HG03521 (cell line): ENCODE measurements around the gene COG4.
"Not testable (repeated sequence)": the region's sequence is repeated elsewhere in the genome, so short reads cannot be mapped to it uniquely, and the experiment has no call there.

ENCODE experiments used
- ATAC-seq: cut with Tn5 transposase; IDR thresholded peaks from one replicate; pipeline ENCODE4 v1.9.1; 2021; ENCODE audit warnings: mild to moderate bottlenecking, moderate library complexity; ENCODE audit not compliant: unreplicated experiment

The COG4 gene

GRCh38 chr16:70523076-70523742, at the start of gene COG4:
Gene COG4 (minus strand): TSS chr16:70523554. CDS start chr16:70523543, 11 bp downstream.
- peak; percentile 60 for ATAC-seq

GRCh38 chr16:70572926-70573270, 49.5 kb upstream of the COG4 start:
- ATAC-seq = no peak

GRCh38 chr16:70572050-70572925, 48.9 kb upstream of the COG4 start:
- ATAC-seq = no peak

GRCh38 chr16:70571623-70572022, 48.3 kb upstream of the COG4 start:
- no peak for ATAC-seq

GRCh38 chr16:70570967-70571570, 47.7 kb upstream of the COG4 start:
- ATAC-seq = no peak

GRCh38 chr16:70569752-70570151, 46.4 kb upstream of the COG4 start:
- ATAC-seq = no peak

GRCh38 chr16:70568601-70569237, 45.4 kb upstream of the COG4 start:
- no peak for ATAC-seq

- ATAC-seq = no peak
Observed at GRCh38 chr16:70565053-70565452, 41.7 kb upstream of the COG4 start.

GRCh38 chr16:70563636-70564035, 40.3 kb upstream of the COG4 start:
- no peak for ATAC-seq

GRCh38 chr16:70561623-70562022, 38.3 kb upstream of the COG4 start:
- ATAC-seq = no peak

- no peak for ATAC-seq
Observed at GRCh38 chr16:70556063-70556462, 32.7 kb upstream of the COG4 start.

- ATAC-seq = no peak
Observed at GRCh38 chr16:70553645-70554044, 30.3 kb upstream of the COG4 start.

- no peak for ATAC-seq
Observed at GRCh38 chr16:70552675-70553074, 29.3 kb upstream of the COG4 start.

- no peak for ATAC-seq
Observed at GRCh38 chr16:70551788-70552187, 28.4 kb upstream of the COG4 start.

- ATAC-seq = no peak
Observed at GRCh38 chr16:70550082-70550481, 26.7 kb upstream of the COG4 start.

- ATAC-seq = no peak
Observed at GRCh38 chr16:70548936-70549335, 25.6 kb upstream of the COG4 start.

- no peak for ATAC-seq
Observed at GRCh38 chr16:70544548-70544947, 21.2 kb upstream of the COG4 start.

GRCh38 chr16:70540994-70541393, 17.6 kb upstream of the COG4 start:
- no peak for ATAC-seq

GRCh38 chr16:70534971-70535370, 11.6 kb upstream of the COG4 start:
- ATAC-seq = no peak

GRCh38 chr16:70529954-70530353, 6.6 kb upstream of the COG4 start:
- not testable (repeated sequence) for ATAC-seq

- ATAC-seq = no peak
Observed at GRCh38 chr16:70529051-70529777, 5.9 kb upstream of the COG4 start.
